Measurements from ENCODE around the gene AP1M1.

GRCh38 chr19:16216744-16217670, 19.3 kb downstream of the AP1M1 start:
- no peak for TF ChIP-seq CTCF (IDR thresholded peaks at IDR 0.05)
- TF ChIP-seq POLR2A (IDR thresholded peaks at IDR 0.05): no peak

All from vagina (tissue), 2 donors.